ENCODE data around the gene FCER1A.

GRCh38 chr1:159289060-159289459 is 13.1 kb upstream of the FCER1A start:
- TF ChIP-seq EZH2 (IDR thresholded peaks at IDR 0.05; ENCODE audit: low read length, missing control alignments), result no peak
- TF ChIP-seq CTCF (conservative IDR thresholded peaks at IDR 0.05 in 1 of 2, IDR thresholded peaks at IDR 0.05 in 1 of 2; ENCODE audit: low read depth in 1 of 2, low read length in 2 of 2), result no peak

All from fibroblast of lung (primary cell).